Endothelial cell of umbilical vein (primary cell): ENCODE data around the gene DNASE1L1. TPM values are rescaled to one million over a fixed set of nuclear protein-coding genes. Genes with fewer than 3 reads are reported as not detected.

Source experiments
- BruUV-seq: library from RNA; stranded (reverse); fragments of 400-500 nt; replicated peaks from 2 replicates; lab custom pipeline; 2021; lab: Mats Ljungman, UMichigan
- CTCF ChIA-PET: fragments of 300-600, 350-600 bp; sonication (Branson Sonifier 250); formaldehyde crosslinking; loops from one replicate; lab custom pipeline; 2021; ENCODE audit warnings: antibody characterized with exemption, inconsistent platforms; lab: Charles Lee
- POLR2A ChIA-PET: fragments of 300-600, 350-600 bp; sonication (Branson Sonifier 250); formaldehyde crosslinking; loops from one replicate; lab custom pipeline; 2021; ENCODE audit warnings: antibody characterized with exemption, inconsistent platforms; lab: Charles Lee
- DNase-seq: peaks from one replicate; pipeline ENCODE4 v3.0.0-alpha.2; 2011; ENCODE audit warnings: low read depth, low spot score
- FAIRE-seq: peaks from 2 replicates; lab custom pipeline; 2011; peaks lifted over from hg19 to GRCh38; lab: Jason Lieb, UNC
- H2AFZ ChIP-seq: 2 replicates; pipeline ENCODE4 v1.6.0; 2012; ENCODE audit warnings: low read depth, low read length, control low read depth, inconsistent platforms
- H3K27ac ChIP-seq: 2 replicates; pipeline ENCODE4 v1.5.1; 2011; ENCODE audit warnings: low read depth, mild to moderate bottlenecking, control low read depth, low read length, moderate library complexity; ENCODE audit not compliant: insufficient read depth
- H3K27me3 ChIP-seq, 2 experiments: 2 replicates each; pipeline versions ENCODE4 v1.6.0 to v1.6.1; 2011; ENCODE audit warnings: low read length in 2 of 2, mixed read lengths in 1 of 2; ENCODE audit not compliant: control insufficient read depth in 2 of 2, insufficient read depth in 2 of 2
- H3K36me3 ChIP-seq, 2 experiments: 2 replicates in 1 of 2; 3 replicates in 1 of 2; pipeline ENCODE4 v1.5.1; 2011; ENCODE audit warnings: low read length in 2 of 2, mild to moderate bottlenecking in 1 of 2, moderate library complexity in 1 of 2; ENCODE audit not compliant: control insufficient read depth in 2 of 2, insufficient read depth in 2 of 2; ENCODE audit errors: extremely low read depth in 1 of 2
- H3K4me1 ChIP-seq: 3 replicates; pipeline ENCODE4 v1.5.1; 2011; ENCODE audit warnings: mild to moderate bottlenecking, low read length; ENCODE audit not compliant: control insufficient read depth, insufficient read depth; ENCODE audit errors: extremely low read depth
- H3K4me2 ChIP-seq: 2 replicates; pipeline ENCODE4 v1.6.1; 2011; ENCODE audit warnings: low read length, control low read depth, mixed read lengths; ENCODE audit not compliant: insufficient read depth
- H3K4me3 ChIP-seq, 3 experiments: fragments of 200-600 bp in 1 of 3; sonication (generic), shearing (Covaris generic) in 1 of 3; replicated peaks in 1 of 3; 2 replicates each; pipeline ENCODE4 v1.5.1; 2011 to 2016; ENCODE audit warnings: control low read depth in 3 of 3, low read length in 3 of 3, mild to moderate bottlenecking in 2 of 3, inconsistent platforms in 1 of 3, low read depth in 1 of 3, moderate library complexity in 1 of 3; ENCODE audit not compliant: insufficient read depth in 1 of 3
- H3K79me2 ChIP-seq: 2 replicates; pipeline ENCODE4 v1.6.0; 2012; ENCODE audit warnings: low read length, inconsistent platforms; ENCODE audit not compliant: control insufficient read depth, insufficient read depth
- H3K9ac ChIP-seq: replicated peaks from 2 replicates; pipeline ENCODE3; 2011; ENCODE audit warnings: low read length, control low read depth; ENCODE audit not compliant: insufficient read depth; ENCODE audit errors: extremely low read depth
- H3K9me1 ChIP-seq: replicated peaks from 3 replicates; pipeline ENCODE4 v1.6.0; 2011; ENCODE audit warnings: mild to moderate bottlenecking, low read length; ENCODE audit not compliant: control insufficient read depth, insufficient read depth; ENCODE audit errors: extremely low read depth
- H3K9me3 ChIP-seq: replicated peaks from 2 replicates; pipeline ENCODE4 v1.5.1; 2012; ENCODE audit warnings: low read length, inconsistent platforms; ENCODE audit not compliant: control insufficient read depth, insufficient read depth
- H4K20me1 ChIP-seq: replicated peaks from 2 replicates; pipeline ENCODE3; 2011; ENCODE audit warnings: mild to moderate bottlenecking, low read length; ENCODE audit not compliant: control insufficient read depth, insufficient read depth; ENCODE audit errors: extremely low read depth
- EZH2 ChIP-seq: IDR thresholded peaks from 2 replicates; pipeline ENCODE4 v1.6.1; 2012; ENCODE audit warnings: borderline replicate concordance, low read depth, mild to moderate bottlenecking, moderate library complexity, low read length, inconsistent platforms; ENCODE audit not compliant: severe bottlenecking
- FOS ChIP-seq: IDR thresholded peaks from 2 replicates; pipeline ENCODE4 v1.6.1; 2011; ENCODE audit warnings: mild to moderate bottlenecking, low read length, moderate library complexity, borderline replicate concordance; ENCODE audit not compliant: insufficient read depth
- GATA2 ChIP-seq: IDR thresholded peaks from 2 replicates; pipeline ENCODE4 v1.7.0; 2011; ENCODE audit warnings: low read depth, mild to moderate bottlenecking, moderate library complexity, mixed read lengths, low read length; ENCODE audit not compliant: insufficient read length, insufficient read depth
- JUN ChIP-seq: IDR thresholded peaks from 2 replicates; pipeline ENCODE4 v1.6.1; 2011; ENCODE audit warnings: borderline replicate concordance, low read depth; ENCODE audit not compliant: insufficient read length, insufficient read depth
- MYC ChIP-seq: IDR thresholded peaks from one replicate; pipeline ENCODE4 v1.6.1; 2011; ENCODE audit warnings: mild to moderate bottlenecking, low read depth, low read length
- POLR2A ChIP-seq: IDR thresholded peaks from 2 replicates; pipeline ENCODE4 v1.6.1; 2012; ENCODE audit warnings: low read depth, mild to moderate bottlenecking, control low read depth, low read length
- POLR2AphosphoS5 ChIP-seq: IDR thresholded peaks from 2 replicates; pipeline ENCODE4 v1.6.1; 2012; ENCODE audit warnings: low read depth, mild to moderate bottlenecking, control low read depth, low read length, moderate library complexity; ENCODE audit not compliant: insufficient read depth
- dilution Hi-C: fragments of 300-500 bp; cut with MboI; formaldehyde crosslinking; loops from one replicate; pipeline ENCODE4 v1.15.0; 2019; ENCODE audit warnings: low sequenced_read_pairs; ENCODE audit not compliant: extremely low pct_ligation_motif_present
- intact Hi-C: fragments of 100-400 bp; cut with micrococcal nuclease; formaldehyde crosslinking; loops from one replicate; pipeline ENCODE4 v1.10.0; 2022
- polyA plus RNA-seq, 4 experiments: library from polyadenylated mRNA; depleted of rRNA in 3 of 4; stranded (reverse) in 3 of 4; unstranded in 1 of 4; fragments of >200 nt; gene quantifications; 2 replicates each; pipeline versions ENCODE4 v1.2.1 to v1.2.3, GENCODE V29; 2011 to 2012; ENCODE audit warnings: missing spikeins in 1 of 4
- total RNA-seq: library from RNA; stranded (reverse); gene quantifications from 2 replicates; pipeline ENCODE4 v1.2.3, GENCODE V29; 2021
- TF ChIP-seq, protein P1 (sequence below), 2 donors: IDR thresholded peaks; 1 replicate in 1 of 2; 2 replicates in 1 of 2; pipeline ENCODE4 v1.5.1; 2011; ENCODE audit warnings: low read length in 2 of 2, mild to moderate bottlenecking in 2 of 2, moderate library complexity in 2 of 2, control low read depth in 1 of 2, inconsistent platforms in 1 of 2, low read depth in 1 of 2; ENCODE audit not compliant: insufficient read depth in 1 of 2; ENCODE audit errors: extremely low read depth in 1 of 2
- TF ChIP-seq, protein P2 (sequence below): IDR thresholded peaks from 2 replicates; pipeline ENCODE4 v1.6.1; 2011; ENCODE audit not compliant: insufficient read depth, insufficient read length

Gene DNASE1L1
- total and polyA plus RNA-seq, 2 donors (not counting 3 experiments of a cell fraction or from before 2014, with no cell fraction given) = 61.5 to 84.9 TPM

DNA sequence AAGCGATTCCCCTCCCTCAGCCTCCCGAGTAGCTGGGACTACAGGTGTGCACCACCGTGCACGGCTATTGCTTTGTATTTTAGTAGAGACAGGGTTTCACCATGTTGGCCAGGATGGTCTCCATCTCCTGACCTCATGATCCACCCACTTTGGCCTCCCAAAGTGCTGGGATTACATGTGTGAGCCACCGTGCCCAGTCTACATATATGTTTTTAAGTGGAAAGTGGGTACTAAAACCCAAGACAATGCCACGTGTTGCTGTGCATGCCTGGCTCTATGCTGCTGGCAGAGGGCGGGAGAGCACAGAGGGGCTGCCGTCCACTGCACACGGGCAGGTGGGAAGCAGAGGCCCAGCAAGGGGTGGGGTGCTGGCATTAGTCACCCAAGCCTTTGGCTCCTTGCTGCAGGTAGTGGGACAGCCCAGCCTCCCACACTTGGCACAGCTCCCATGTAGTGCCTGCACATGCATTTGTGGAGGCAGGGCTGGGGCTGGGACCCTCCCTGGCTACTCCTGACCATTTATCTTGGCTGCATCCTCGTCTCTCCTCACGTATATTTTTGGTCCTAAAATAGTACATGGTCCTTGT lies 26.5 kb downstream of the DNASE1L1 start:
- DNase-seq (no peak), FAIRE-seq (no peak)
- H2AFZ ChIP-seq = no peak overlapping the region
- no peak overlapping the region for H3K4me2 ChIP-seq
- peaks cover 6% of the 10 kb centered on the region for H3K4me1 ChIP-seq
- H3K27me3 ChIP-seq = no peaks in the 10 kb centered on the region
- ChIA-PET CTCF (interaction anchor here (1.2 to 2.6 kb wide), 2 partner anchors 9 to 149 kb away, joined by 4 to 16 read pairs; partner anchors contain the start of gene FLNA), POLR2A (no interaction called here)
- dilution Hi-C loops = no loop called here
- TF ChIP-seq EZH2 (no peak), POLR2A (no peak), JUN (no peak), MYC (no peak), POLR2AphosphoS5 (no peak), FOS (no peak), GATA2 (no peak)
- TF ChIP-seq, protein P1, sequence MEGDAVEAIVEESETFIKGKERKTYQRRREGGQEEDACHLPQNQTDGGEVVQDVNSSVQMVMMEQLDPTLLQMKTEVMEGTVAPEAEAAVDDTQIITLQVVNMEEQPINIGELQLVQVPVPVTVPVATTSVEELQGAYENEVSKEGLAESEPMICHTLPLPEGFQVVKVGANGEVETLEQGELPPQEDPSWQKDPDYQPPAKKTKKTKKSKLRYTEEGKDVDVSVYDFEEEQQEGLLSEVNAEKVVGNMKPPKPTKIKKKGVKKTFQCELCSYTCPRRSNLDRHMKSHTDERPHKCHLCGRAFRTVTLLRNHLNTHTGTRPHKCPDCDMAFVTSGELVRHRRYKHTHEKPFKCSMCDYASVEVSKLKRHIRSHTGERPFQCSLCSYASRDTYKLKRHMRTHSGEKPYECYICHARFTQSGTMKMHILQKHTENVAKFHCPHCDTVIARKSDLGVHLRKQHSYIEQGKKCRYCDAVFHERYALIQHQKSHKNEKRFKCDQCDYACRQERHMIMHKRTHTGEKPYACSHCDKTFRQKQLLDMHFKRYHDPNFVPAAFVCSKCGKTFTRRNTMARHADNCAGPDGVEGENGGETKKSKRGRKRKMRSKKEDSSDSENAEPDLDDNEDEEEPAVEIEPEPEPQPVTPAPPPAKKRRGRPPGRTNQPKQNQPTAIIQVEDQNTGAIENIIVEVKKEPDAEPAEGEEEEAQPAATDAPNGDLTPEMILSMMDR (IDR thresholded peaks at IDR 0.05; ENCODE audit: extremely low read depth in 1 of 2, insufficient read depth in 1 of 2, low read depth in 1 of 2, low read length in 2 of 2) = no peak
- TF ChIP-seq, protein P2, sequence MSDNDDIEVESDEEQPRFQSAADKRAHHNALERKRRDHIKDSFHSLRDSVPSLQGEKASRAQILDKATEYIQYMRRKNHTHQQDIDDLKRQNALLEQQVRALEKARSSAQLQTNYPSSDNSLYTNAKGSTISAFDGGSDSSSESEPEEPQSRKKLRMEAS = no peak
- no peaks in the 10 kb centered on the region for H4K20me1 ChIP-seq
- BruUV-seq = no TSS peak
- no peaks in the 10 kb centered on the region for H3K36me3 ChIP-seq
- H3K9ac ChIP-seq = no peak overlapping the region
- intact Hi-C loops = no loop called here
- no peaks in the 10 kb centered on the region for H3K9me3 ChIP-seq
- no peaks in the 10 kb centered on the region for H3K9me1 ChIP-seq
- H3K79me2 ChIP-seq = peaks cover 17% of the 10 kb centered on the region
- no peak overlapping the region for H3K4me3 ChIP-seq
- no peak overlapping the region for H3K27ac ChIP-seq
